BLaER1 treated with 17β-estradiol and CSF1 and Interleukin-3, amounts not matched to agents 10 nM and 100 nM (cell line): Measurements from ENCODE around the gene SSH2.
"Not testable (repeated sequence)": the region's sequence is repeated elsewhere in the genome, so short reads cannot be mapped to it uniquely, and the experiment has no call there.

Experiments used
- H3K27ac ChIP-seq, 11 experiments: shearing (Covaris generic); formaldehyde crosslinking; 2 replicates each; pipeline ENCODE4 v1.8.1; 2022
- H3K27me3 ChIP-seq, 11 experiments: shearing (Covaris generic); formaldehyde crosslinking; 2 replicates each; pipeline ENCODE4 v1.8.1; 2022
- H3K36me3 ChIP-seq, 11 experiments: shearing (Covaris generic); formaldehyde crosslinking; 2 replicates each; pipeline ENCODE4 v1.8.1; 2022
- H3K4me1 ChIP-seq, 10 experiments: shearing (Covaris generic); formaldehyde crosslinking; 2 replicates each; pipeline ENCODE4 v1.8.1; 2022
- H3K4me2 ChIP-seq, 11 experiments: shearing (Covaris generic); formaldehyde crosslinking; 2 replicates each; pipeline ENCODE4 v1.8.1; 2022
- H3K4me3 ChIP-seq, 10 experiments: shearing (Covaris generic); formaldehyde crosslinking; 2 replicates each; pipeline ENCODE4 v1.8.1; 2022
- H3K9ac ChIP-seq, 11 experiments: shearing (Covaris generic); formaldehyde crosslinking; 2 replicates each; pipeline ENCODE4 v1.8.1; 2022
- H3K9me3 ChIP-seq, 11 experiments: shearing (Covaris generic); formaldehyde crosslinking; replicated peaks in 1 of 11; 2 replicates each; pipeline ENCODE4 v1.8.1; 2022
- H4K20me1 ChIP-seq, 11 experiments: shearing (Covaris generic); formaldehyde crosslinking; 2 replicates each; pipeline ENCODE4 v1.8.1; 2022
- Cebpa-rat ChIP-seq, 11 experiments: shearing (Covaris generic); IDR thresholded peaks; 2 replicates each; pipeline ENCODE4 v1.8.1; 2022

SSH2 gene

GRCh38 chr17:29892201-29892600 lies 37.8 kb downstream of the SSH2 start:
- H3K36me3 ChIP-seq, result peaks cover 12 to 44% (median 28%) of the 10 kb centered on the region in 11 experiments; a peak in 17 of 22 replicates
- no peak for TF ChIP-seq Cebpa-rat (IDR thresholded peaks at IDR 0.05)
- H3K9me3 ChIP-seq, result peaks cover 12 to 51% (median 38%) of the 10 kb centered on the region in 11 experiments; a peak in 21 of 22 replicates
- H3K4me2 ChIP-seq, result no peak overlapping the region
- no peak overlapping the region for H3K27ac ChIP-seq
- peaks cover 0 to 12% (median 0%) of the 10 kb centered on the region in 11 experiments; a peak in 5 of 22 replicates for H4K20me1 ChIP-seq
- peaks cover 0 to 11% (median 4%) of the 10 kb centered on the region in 10 experiments; a peak in 7 of 20 replicates for H3K4me1 ChIP-seq
- no peaks in the 10 kb centered on the region for H3K27me3 ChIP-seq
- H3K9ac ChIP-seq, result no peak overlapping the region
- no peak overlapping the region for H3K4me3 ChIP-seq

DNA sequence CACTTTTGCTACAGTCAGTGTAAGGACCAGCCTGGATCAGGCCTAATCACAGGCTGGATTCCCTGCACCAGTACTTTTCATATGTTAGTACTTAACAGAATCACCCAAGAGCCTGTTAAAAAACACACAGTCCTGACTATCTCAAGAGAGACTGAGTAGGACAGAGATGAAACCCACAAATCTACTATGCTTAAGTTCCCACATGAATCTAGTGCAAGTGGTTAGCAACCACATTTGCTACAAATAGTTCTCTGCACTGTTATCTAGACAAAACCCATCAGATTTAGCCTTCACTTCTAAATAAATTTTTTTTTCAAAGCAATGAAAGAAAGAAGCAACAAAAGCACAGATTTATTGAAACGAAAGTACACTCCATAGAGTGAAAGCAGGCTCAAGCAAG lies 38.9 kb downstream of the SSH2 start:
- Histone ChIP-seq H3K9me3 (peaks cover 12 to 53% (median 37%) of the 10 kb centered on the region in 11 experiments; a peak in 20 of 22 replicates), H3K4me2 (no peak overlapping the region), H3K4me3 (no peak overlapping the region), H4K20me1 (peaks cover 0 to 12% (median 0%) of the 10 kb centered on the region in 11 experiments; a peak in 5 of 22 replicates), H3K27ac (no peak overlapping the region), H3K27me3 (no peaks in the 10 kb centered on the region), H3K4me1 (peaks cover 0 to 11% (median 4%) of the 10 kb centered on the region in 10 experiments; a peak in 7 of 20 replicates), H3K9ac (no peak overlapping the region), H3K36me3 (peaks cover 12 to 52% (median 32%) of the 10 kb centered on the region in 11 experiments; a peak in 17 of 22 replicates)
- TF ChIP-seq Cebpa-rat (IDR thresholded peaks at IDR 0.05), result no peak

DNA sequence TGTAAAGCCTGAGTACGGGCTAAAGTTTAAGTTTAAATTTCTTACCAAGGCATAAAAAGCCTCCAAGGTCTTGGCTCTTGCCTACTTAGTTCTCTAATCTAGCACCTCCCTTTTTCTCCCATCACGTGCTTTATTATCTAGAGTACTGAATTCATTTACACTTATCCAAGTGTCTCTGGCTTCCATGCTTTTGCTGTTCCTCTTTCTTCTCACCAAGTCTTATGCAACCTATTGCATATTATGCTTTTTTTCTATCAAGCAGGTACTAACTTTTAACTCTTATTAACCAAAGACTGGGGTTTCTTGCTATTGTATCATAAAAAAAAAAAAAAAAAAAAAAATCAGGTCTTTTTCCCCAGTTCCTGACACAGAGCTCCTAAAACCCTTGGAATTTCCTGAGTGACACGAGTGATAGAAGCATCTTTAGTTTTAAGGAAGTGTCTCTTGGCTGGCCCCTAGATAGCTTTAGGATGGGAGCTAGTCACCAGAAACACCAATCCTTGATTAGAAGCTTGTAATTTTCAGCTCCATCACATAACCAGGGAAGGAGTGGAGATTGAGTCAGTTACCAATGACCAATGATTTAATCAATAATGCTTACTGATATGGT lies 44.9 kb downstream of the SSH2 start:
- H3K36me3 ChIP-seq, result peaks cover 3 to 45% (median 26%) of the 10 kb centered on the region in 11 experiments; a peak in 15 of 22 replicates
- H3K27me3 ChIP-seq, result no peaks in the 10 kb centered on the region
- peaks cover 0 to 50% (median 13%) of the 10 kb centered on the region in 11 experiments; a peak in 12 of 22 replicates for H4K20me1 ChIP-seq
- H3K4me2 ChIP-seq, result peak overlapping the region in 5 of 11 experiments; percentile 10 to 55 (median 42); a peak in 8 of 22 replicates
- no peak overlapping the region for H3K4me3 ChIP-seq
- TF ChIP-seq Cebpa-rat (IDR thresholded peaks at IDR 0.05), result no peak
- peaks cover 15 to 27% (median 20%) of the 10 kb centered on the region in 10 experiments for H3K4me1 ChIP-seq
- peaks cover 0 to 45% (median 23%) of the 10 kb centered on the region in 11 experiments; a peak in 16 of 22 replicates for H3K9me3 ChIP-seq
- no peak overlapping the region for H3K27ac ChIP-seq
- H3K9ac ChIP-seq, result no peak overlapping the region

GRCh38 chr17:29883497-29883896 lies 46.5 kb downstream of the SSH2 start:
- Histone ChIP-seq H3K27ac (no peak overlapping the region), H3K27me3 (no peaks in the 10 kb centered on the region), H3K36me3 (peaks cover 0 to 34% (median 20%) of the 10 kb centered on the region in 11 experiments; a peak in 13 of 22 replicates), H4K20me1 (peaks cover 0 to 61% (median 17%) of the 10 kb centered on the region in 11 experiments; a peak in 13 of 22 replicates), H3K4me3 (no peak overlapping the region), H3K9ac (no peak overlapping the region), H3K9me3 (peaks cover 0 to 35% (median 15%) of the 10 kb centered on the region in 11 experiments; a peak in 16 of 22 replicates), H3K4me2 (peak overlapping the region; percentile 24 to 56 (median 45); a peak in 21 of 22 replicates), H3K4me1 (peaks cover 15 to 27% (median 20%) of the 10 kb centered on the region in 10 experiments)
- TF ChIP-seq Cebpa-rat (IDR thresholded peaks at IDR 0.05), result no peak

- no peak overlapping the region for H3K4me3 ChIP-seq
- H4K20me1 ChIP-seq, result peaks cover 0 to 61% (median 17%) of the 10 kb centered on the region in 11 experiments; a peak in 13 of 22 replicates
- H3K4me1 ChIP-seq, result peaks cover 15 to 27% (median 20%) of the 10 kb centered on the region in 10 experiments
- no peak overlapping the region for H3K9ac ChIP-seq
- peaks cover 4 to 33% (median 20%) of the 10 kb centered on the region in 11 experiments; a peak in 18 of 22 replicates for H3K9me3 ChIP-seq
- no peaks in the 10 kb centered on the region for H3K27me3 ChIP-seq
- TF ChIP-seq Cebpa-rat (IDR thresholded peaks at IDR 0.05), result no peak
- H3K27ac ChIP-seq, result no peak overlapping the region
- peaks cover 0 to 29% (median 20%) of the 10 kb centered on the region in 11 experiments; a peak in 18 of 22 replicates for H3K36me3 ChIP-seq
- H3K4me2 ChIP-seq, result no peak overlapping the region
Measured at GRCh38 chr17:29881256-29881655, 48.8 kb downstream of the SSH2 start.

DNA sequence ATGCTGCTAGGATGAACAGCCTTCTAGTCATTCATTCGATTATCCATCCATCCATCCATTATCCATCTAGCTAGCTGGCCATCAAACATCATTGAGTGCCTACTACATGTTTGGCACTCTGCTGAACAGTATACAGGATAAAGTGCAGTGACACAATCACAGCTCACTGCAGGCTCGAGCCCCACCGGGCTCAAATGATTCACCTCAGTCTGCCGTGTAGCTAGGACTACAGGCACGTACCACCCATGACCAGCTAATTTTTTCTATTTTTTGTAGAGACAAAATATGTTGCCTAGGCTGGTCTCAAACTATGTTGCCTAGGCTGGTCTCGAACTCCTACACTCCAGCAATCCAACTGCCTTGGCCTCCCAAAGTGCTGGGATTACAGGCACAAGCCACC lies 50.0 kb downstream of the SSH2 start:
- H3K27me3 ChIP-seq, result no peaks in the 10 kb centered on the region
- peaks cover 0 to 22% (median 17%) of the 10 kb centered on the region in 11 experiments; a peak in 17 of 22 replicates for H3K36me3 ChIP-seq
- H3K4me1 ChIP-seq, result peaks cover 14 to 20% (median 17%) of the 10 kb centered on the region in 10 experiments
- TF ChIP-seq Cebpa-rat (IDR thresholded peaks at IDR 0.05), result no peak
- H4K20me1 ChIP-seq, result peaks cover 0 to 53% (median 17%) of the 10 kb centered on the region in 11 experiments; a peak in 13 of 22 replicates
- H3K9me3 ChIP-seq, result peaks cover 4 to 31% (median 24%) of the 10 kb centered on the region in 11 experiments; a peak in 18 of 22 replicates
- no peak overlapping the region for H3K4me2 ChIP-seq
- no peak overlapping the region for H3K9ac ChIP-seq
- H3K27ac ChIP-seq, result no peak overlapping the region
- no peak overlapping the region for H3K4me3 ChIP-seq

DNA sequence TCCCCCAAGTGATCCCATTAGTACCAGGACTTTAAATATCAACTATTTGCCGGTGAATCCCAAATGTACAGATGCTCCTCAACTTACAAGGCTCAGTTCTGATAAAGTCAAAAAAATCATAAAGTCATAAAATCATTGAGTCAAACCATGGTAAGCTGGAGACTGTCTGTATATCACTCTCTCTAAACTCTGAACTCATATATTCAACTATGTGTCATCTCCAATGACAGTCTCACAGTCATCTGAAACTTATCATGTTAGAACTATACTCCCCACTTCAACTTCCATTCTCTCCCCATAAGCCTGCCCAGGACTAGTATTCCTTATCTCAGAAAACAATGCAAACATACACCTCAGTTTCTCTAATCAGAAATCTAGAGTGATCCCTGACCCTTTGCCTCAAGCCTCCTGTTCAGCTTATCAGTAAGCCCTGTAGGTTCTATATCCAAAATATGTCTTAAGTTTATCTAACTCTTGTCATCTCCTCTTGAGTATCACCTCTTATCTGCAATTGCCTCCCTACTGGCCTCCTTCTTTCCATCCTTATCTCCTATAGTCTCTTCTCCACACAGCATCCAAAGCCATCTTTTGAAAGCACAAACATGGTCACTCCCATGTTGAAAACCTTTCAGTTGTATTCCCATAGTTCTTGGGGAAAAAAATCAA lies 55.0 kb downstream of the SSH2 start:
- Histone ChIP-seq H3K9ac (no peak overlapping the region), H3K27ac (no peak overlapping the region), H3K4me3 (no peak overlapping the region), H3K4me1 (peaks cover 0 to 24% (median 12%) of the 10 kb centered on the region in 10 experiments; a peak in 10 of 20 replicates), H3K9me3 (peaks cover 4 to 32% (median 24%) of the 10 kb centered on the region in 11 experiments; a peak in 18 of 22 replicates), H3K27me3 (no peaks in the 10 kb centered on the region), H3K36me3 (peaks cover 0 to 22% (median 17%) of the 10 kb centered on the region in 11 experiments; a peak in 16 of 22 replicates), H4K20me1 (peaks cover 0 to 24% (median 12%) of the 10 kb centered on the region in 11 experiments; a peak in 11 of 22 replicates), H3K4me2 (no peak overlapping the region)
- no peak for TF ChIP-seq Cebpa-rat (IDR thresholded peaks at IDR 0.05)

GRCh38 chr17:29874358-29874757 lies 55.7 kb downstream of the SSH2 start:
- H3K4me1 ChIP-seq, result peaks cover 0 to 24% (median 12%) of the 10 kb centered on the region in 10 experiments; a peak in 11 of 20 replicates
- H3K9me3 ChIP-seq, result peaks cover 4 to 32% (median 24%) of the 10 kb centered on the region in 11 experiments; a peak in 18 of 22 replicates
- H3K4me3 ChIP-seq, H3K9ac ChIP-seq, H3K27ac ChIP-seq, H3K27me3 ChIP-seq: not testable (repeated sequence)
- H3K36me3 ChIP-seq, result peaks cover 0 to 22% (median 17%) of the 10 kb centered on the region in 11 experiments; a peak in 16 of 22 replicates
- peaks cover 2 to 24% (median 11%) of the 10 kb centered on the region in 11 experiments; a peak in 13 of 22 replicates for H4K20me1 ChIP-seq
- H3K4me2 ChIP-seq, result 0 out of 22 replicates have a peak overlapping the region, but pooled peaks of 2 of the 11 experiments have one; percentile 22 to 24
